Hematopoietic multipotent progenitor cell treated with erythropoietin and hydrocortisone succinate and interleukin-3 and kit ligand, for 15 days (in vitro differentiated cells): ENCODE measurements around the gene NAB1.

Experiments
- DNase-seq: peaks from one replicate; pipeline ENCODE4 v3.0.0-alpha.2; 2015; ENCODE audit warnings: low spot score

The NAB1 gene

GRCh38 chr2:190637903-190638618, 10.8 kb upstream of the NAB1 start:
- DNase-seq = no peak

GRCh38 chr2:190640117-190640516, 8.8 kb upstream of the NAB1 start:
- no peak for DNase-seq

DNA sequence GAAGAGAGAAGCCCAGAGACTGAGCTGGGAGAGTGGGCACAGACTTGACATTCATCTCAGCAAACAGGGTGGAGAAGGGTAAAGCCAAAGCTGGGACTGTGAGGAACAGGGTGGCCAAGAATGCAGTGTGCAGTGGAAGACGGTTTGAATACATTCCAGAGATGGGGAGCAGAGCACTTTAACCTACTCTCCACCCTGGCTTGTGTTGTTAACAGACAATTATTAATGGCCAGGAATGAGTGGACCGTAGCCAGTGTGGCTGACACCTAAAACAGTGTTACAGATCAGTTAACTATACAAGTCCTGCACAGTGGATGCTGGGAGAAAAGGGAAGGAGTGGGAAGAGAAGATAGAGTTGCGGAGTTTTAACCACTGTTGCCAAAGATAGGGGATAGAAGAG, 7.4 kb upstream of the NAB1 start:
- no peak for DNase-seq

GRCh38 chr2:190646780-190647522, 1.9 kb upstream of the NAB1 start:
- DNase-seq = no peak

- DNase-seq = peak; percentile 79
Measured at GRCh38 chr2:190648289-190649034, 421 bp upstream of the NAB1 start.

DNA sequence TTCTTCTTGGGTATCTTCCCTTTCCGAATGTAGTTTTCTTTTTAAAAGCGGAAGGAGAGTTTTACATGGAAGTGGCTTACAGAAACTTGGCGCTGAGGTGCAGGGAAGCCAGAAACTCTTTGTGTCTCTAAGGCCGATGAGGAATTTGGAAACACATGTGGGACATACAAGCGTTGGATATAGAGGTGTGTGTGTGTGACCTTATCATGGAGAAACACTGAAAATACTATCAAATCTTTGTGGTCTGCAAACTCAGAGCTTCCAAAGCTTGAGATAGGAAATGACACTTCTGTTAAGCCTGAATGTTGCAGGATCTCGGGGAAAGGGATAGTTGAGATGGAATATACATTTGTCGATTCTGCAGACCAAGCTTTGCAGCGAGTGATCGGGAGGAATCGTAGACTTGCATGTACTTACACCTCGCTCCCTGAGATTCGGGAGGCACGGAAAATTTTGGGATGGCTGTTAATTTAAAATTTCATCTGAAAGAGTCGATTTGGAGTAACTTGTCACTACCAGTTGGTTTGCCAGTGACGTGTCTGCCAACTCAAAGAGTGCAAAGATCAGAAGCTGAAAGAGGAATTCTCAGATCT, 1.0 kb downstream of the NAB1 start:
- peak; percentile 25 for DNase-seq

- DNase-seq = no peak
Measured at GRCh38 chr2:190651413-190651812, 2.5 kb downstream of the NAB1 start.

GRCh38 chr2:190653231-190653630, 4.3 kb downstream of the NAB1 start:
- DNase-seq = no peak

GRCh38 chr2:190653931-190654330, 5.0 kb downstream of the NAB1 start:
- DNase-seq = no peak

- DNase-seq = no peak
Measured at GRCh38 chr2:190655113-190655512, 6.2 kb downstream of the NAB1 start.

GRCh38 chr2:190655570-190655969, 6.7 kb downstream of the NAB1 start:
- DNase-seq = no peak

DNA sequence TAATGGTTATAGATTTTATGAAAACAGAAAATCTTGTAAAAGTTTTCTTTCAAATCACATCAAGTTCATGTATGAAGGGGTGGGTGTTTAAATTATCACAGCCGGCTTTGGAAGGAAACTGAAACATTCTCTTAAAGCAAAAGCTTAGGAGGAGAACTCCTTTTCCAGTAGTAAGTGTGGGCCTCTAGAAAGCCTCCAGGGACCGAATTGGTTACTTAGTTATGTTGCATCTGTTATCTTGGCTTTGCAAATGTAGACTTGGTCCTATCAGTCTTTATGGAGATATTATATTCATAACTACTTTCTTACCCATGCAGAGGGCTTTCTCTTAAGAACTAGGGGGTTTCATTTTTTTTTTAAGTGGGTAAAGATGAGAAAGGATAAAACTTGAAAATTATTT, 7.4 kb downstream of the NAB1 start:
- no peak for DNase-seq

- no peak for DNase-seq
Measured at GRCh38 chr2:190657474-190658255, 8.8 kb downstream of the NAB1 start.

DNA sequence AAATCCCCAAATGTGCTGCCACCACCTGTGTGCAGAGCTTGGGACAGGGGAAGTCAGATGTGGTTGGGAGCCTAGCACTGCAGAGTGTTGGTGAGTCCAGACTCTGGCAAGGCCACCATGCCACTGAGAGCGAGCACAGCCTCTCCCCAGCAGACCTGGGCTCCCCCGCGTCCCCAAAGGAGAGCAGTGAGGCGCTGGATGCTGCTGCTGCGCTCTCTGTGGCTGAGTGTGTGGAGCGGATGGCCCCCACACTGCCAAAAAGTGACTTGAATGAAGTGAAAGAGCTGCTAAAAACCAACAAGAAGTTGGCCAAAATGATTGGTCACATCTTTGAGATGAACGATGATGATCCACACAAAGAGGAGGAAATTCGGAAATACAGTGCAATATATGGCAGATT, 10.7 kb downstream of the NAB1 start:
- no peak for DNase-seq

- DNase-seq = no peak
Measured at GRCh38 chr2:190662754-190663153, 13.9 kb downstream of the NAB1 start.

GRCh38 chr2:190663348-190663747, 14.5 kb downstream of the NAB1 start:
- DNase-seq = no peak

DNA sequence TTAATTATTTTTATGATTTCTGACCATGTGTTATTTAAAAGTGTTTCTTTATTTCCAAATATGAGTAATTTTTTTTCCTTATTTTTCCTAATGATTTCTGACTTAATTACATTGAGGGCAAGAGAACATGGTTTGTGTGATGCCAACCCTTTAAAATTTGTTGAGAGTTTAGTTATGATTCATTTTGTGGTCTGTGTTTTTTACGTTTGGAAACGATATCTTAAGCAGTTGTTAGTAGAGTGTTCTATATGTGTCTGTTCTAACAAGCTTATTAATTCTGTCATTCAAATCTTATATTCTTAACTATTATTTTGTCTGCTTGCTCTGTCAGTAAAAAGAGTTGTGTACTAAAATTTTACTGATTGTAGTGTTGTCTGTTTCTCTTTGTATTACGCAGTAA, 15.0 kb downstream of the NAB1 start:
- DNase-seq = no peak

GRCh38 chr2:190664240-190664639, 15.4 kb downstream of the NAB1 start:
- no peak for DNase-seq

GRCh38 chr2:190666895-190667294, 18.0 kb downstream of the NAB1 start:
- DNase-seq = no peak

GRCh38 chr2:190668892-190669291, 20.0 kb downstream of the NAB1 start:
- peak; percentile 23 for DNase-seq

DNA sequence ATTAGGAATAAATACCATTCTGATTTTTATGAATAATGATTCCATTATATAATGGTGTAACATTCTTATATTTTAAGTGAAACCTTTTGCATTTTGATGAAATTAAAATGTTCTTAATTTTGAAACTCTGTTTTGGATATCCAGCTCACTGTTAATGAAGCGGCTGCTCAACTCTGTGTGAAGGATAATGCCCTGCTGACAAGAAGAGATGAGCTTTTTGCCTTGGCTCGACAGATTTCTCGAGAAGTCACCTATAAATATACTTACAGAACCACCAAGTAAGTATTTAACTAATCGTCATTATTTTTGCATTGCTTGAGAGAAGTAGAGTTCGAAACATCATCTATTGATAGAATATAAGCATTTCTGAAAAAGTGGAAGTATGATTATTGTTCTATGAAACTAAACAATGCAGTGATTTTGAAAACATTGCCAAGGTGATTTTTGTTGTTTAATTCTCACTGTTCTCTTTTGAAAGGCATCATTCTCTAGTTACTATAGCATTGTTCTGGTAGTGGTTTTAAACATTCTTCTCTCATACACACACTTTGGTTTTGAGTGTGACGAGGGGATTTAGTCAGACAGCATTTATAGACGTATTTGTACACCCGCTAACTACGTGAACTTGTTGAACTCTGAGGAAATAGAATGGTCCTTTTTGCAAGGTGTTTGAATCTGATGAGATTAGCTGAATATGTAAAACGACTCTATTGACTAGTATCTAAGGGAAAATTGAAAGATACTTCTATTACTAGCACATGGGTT, 21.5 kb downstream of the NAB1 start:
- no peak for DNase-seq
